HepG2 (cell line): Measurements from ENCODE around the gene CSMD2. TPM values are rescaled to one million over a fixed set of nuclear protein-coding genes. Genes with fewer than 3 reads are reported as not detected.

Experiments used
- ATAC-seq: fragments of 200-7000 bp; cut with Tn5 transposase; 3 replicates; pipeline ENCODE4 v1.9.1; 2020; ENCODE audit warnings: mild to moderate bottlenecking, moderate library complexity
- BruUV-seq: library from RNA; stranded (reverse); fragments of 400-500 nt; replicated peaks from 2 replicates; lab custom pipeline; 2021; lab: Mats Ljungman, UMichigan
- CTCF ChIA-PET: fragments of 300-600 bp; formaldehyde crosslinking; extraction: SDS; loops from one replicate; lab custom pipeline; 2021; ENCODE audit warnings: low total read pairs, inconsistent platforms, low intra/inter-chr PET ratio; lab: Yijun Ruan, JAX
- POLR2A ChIA-PET: fragments of 350-600 bp; sonication (Branson Sonifier 250); formaldehyde crosslinking; loops from one replicate; lab custom pipeline; 2020; ENCODE audit warnings: antibody characterized with exemption, inconsistent platforms; lab: Yijun Ruan, JAX
- DNase-seq: peaks from one replicate; pipeline ENCODE4 v3.0.0-alpha.2; 2015; ENCODE audit warnings: low spot score
- FAIRE-seq: peaks from 3 replicates; lab custom pipeline; 2011; peaks lifted over from hg19 to GRCh38; lab: Jason Lieb, UNC
- H2AFZ ChIP-seq: one replicate; pipeline ENCODE4 v1.6.1; 2011; ENCODE audit warnings: low read length, inconsistent platforms
- H3K27ac ChIP-seq: fragments of 300-600 bp; 3 replicates; pipeline ENCODE4 v1.8.0; 2011; ENCODE audit warnings: mixed run types, mild to moderate bottlenecking, mixed read lengths, low read length, inconsistent platforms; ENCODE audit not compliant: insufficient read depth; ENCODE audit errors: extremely low read length
- H3K27me3 ChIP-seq, 2 experiments: fragments of 200-600 bp in 1 of 2; 2 replicates in 1 of 2; 3 replicates in 1 of 2; pipeline versions ENCODE4 v1.6.0 to v1.8.0; 2011; ENCODE audit warnings: low read length in 2 of 2, mild to moderate bottlenecking in 2 of 2, moderate library complexity in 2 of 2, inconsistent platforms in 1 of 2; ENCODE audit not compliant: insufficient read depth in 2 of 2, control insufficient read depth in 1 of 2
- H3K36me3 ChIP-seq, 2 experiments: fragments of 200-600 bp in 1 of 2; replicated peaks in 1 of 2; 2 replicates in 1 of 2; 3 replicates in 1 of 2; pipeline versions ENCODE4 v1.5.1 to v1.8.0; 2011; ENCODE audit warnings: low read length in 2 of 2, inconsistent platforms in 1 of 2; ENCODE audit not compliant: insufficient read depth in 2 of 2, control insufficient read depth in 1 of 2
- H3K4me1 ChIP-seq: 2 replicates; pipeline ENCODE4 v1.5.1; 2012; ENCODE audit warnings: low read length, inconsistent platforms; ENCODE audit not compliant: insufficient read depth
- H3K4me2 ChIP-seq: 2 replicates; pipeline ENCODE4 v1.6.0; 2011; ENCODE audit warnings: low read depth, low read length, inconsistent platforms
- H3K4me3 ChIP-seq, 3 experiments: fragments of 200-600 bp in 1 of 3; sonication (generic), shearing (Covaris generic) in 1 of 3; replicated peaks in 1 of 3; 2 replicates each; pipeline ENCODE4 v1.5.1; 2011 to 2016; ENCODE audit warnings: low read length in 3 of 3, inconsistent platforms in 2 of 3, low read depth in 2 of 3, mild to moderate bottlenecking in 2 of 3, control low read depth in 1 of 3, mixed read lengths in 1 of 3; ENCODE audit not compliant: insufficient read depth in 1 of 3
- H3K79me2 ChIP-seq: one replicate; pipeline ENCODE4 v1.6.1; 2011; ENCODE audit warnings: low read length, inconsistent platforms; ENCODE audit not compliant: insufficient read depth
- H3K9ac ChIP-seq: 2 replicates; pipeline ENCODE4 v1.6.0; 2011; ENCODE audit warnings: mild to moderate bottlenecking, low read depth, low read length, inconsistent platforms; ENCODE audit not compliant: insufficient read depth
- H3K9me3 ChIP-seq: 2 replicates; pipeline ENCODE4 v1.5.1; 2012; ENCODE audit warnings: mild to moderate bottlenecking, low read length
- H4K20me1 ChIP-seq: 2 replicates; pipeline ENCODE4 v1.6.0; 2011; ENCODE audit warnings: inconsistent platforms, mild to moderate bottlenecking, low read length, moderate library complexity; ENCODE audit not compliant: insufficient read depth
- CREM ChIP-seq, 2 experiments: sonication (generic) in 1 of 2; formaldehyde crosslinking in 1 of 2; IDR thresholded peaks; 2 replicates each; pipeline versions ENCODE4 v1.4.0 to v1.6.1; 2016 to 2020; ENCODE audit warnings: antibody characterized with exemption in 1 of 2, mild to moderate bottlenecking in 1 of 2, missing genetic modification reagents in 1 of 2
- DR1 ChIP-seq: sonication (generic); formaldehyde crosslinking; IDR thresholded peaks from 2 replicates; pipeline ENCODE4 v1.8.0; 2021; ENCODE audit warnings: mild to moderate bottlenecking, missing genetic modification reagents, inconsistent platforms
- ELF1 ChIP-seq: sonication (generic); formaldehyde crosslinking; IDR thresholded peaks from 2 replicates; pipeline ENCODE4 v1.4.0; 2020; ENCODE audit warnings: missing genetic modification reagents
- NAIF1 ChIP-seq: sonication (generic); formaldehyde crosslinking; IDR thresholded peaks from 2 replicates; pipeline ENCODE4 v1.5.0; 2020; ENCODE audit warnings: mild to moderate bottlenecking, missing genetic modification reagents, borderline replicate concordance
- RCOR2 ChIP-seq: IDR thresholded peaks from 2 replicates; pipeline ENCODE4 v1.6.1; 2016; ENCODE audit warnings: missing biosample characterization, missing genetic modification reagents
- SOX6 ChIP-seq, 2 experiments: fragments of 450-650 bp in 1 of 2; sonication (generic) in 1 of 2; formaldehyde crosslinking in 1 of 2; IDR thresholded peaks; 2 replicates each; pipeline versions ENCODE4 v1.4.0 to v1.6.1; 2017 to 2020; ENCODE audit warnings: antibody characterized with exemption in 1 of 2, mild to moderate bottlenecking in 1 of 2, missing genetic modification reagents in 1 of 2
- SRSF9 ChIP-seq: fragments of 200-400 bp; formaldehyde crosslinking; IDR thresholded peaks from 2 replicates; pipeline ENCODE4 v1.6.1; 2018; ENCODE audit warnings: borderline replicate concordance, mild to moderate bottlenecking, low read depth, low read length; ENCODE audit not compliant: insufficient read depth, poor library complexity, severe bottlenecking
- ZFYVE20 ChIP-seq: sonication (generic); formaldehyde crosslinking; IDR thresholded peaks from 2 replicates; pipeline ENCODE4 v1.8.0; 2023; ENCODE audit warnings: low read depth, mild to moderate bottlenecking, moderate library complexity, missing genetic modification reagents, borderline replicate concordance
- ZNF264 ChIP-seq: sonication (generic); formaldehyde crosslinking; IDR thresholded peaks from 2 replicates; pipeline ENCODE4 v1.4.0; 2020; ENCODE audit warnings: missing genetic modification reagents
- ZNF484 ChIP-seq: sonication (generic); formaldehyde crosslinking; IDR thresholded peaks from 2 replicates; pipeline ENCODE4 v1.5.1; 2020; ENCODE audit warnings: mild to moderate bottlenecking, low read depth, missing genetic modification reagents, borderline replicate concordance
- WGBS: methylation state at CpG from one replicate; pipeline ENCODE4 v1.1.6; 2017; ENCODE audit warnings: low lambda C conversion rate; 5-methylcytosine and 5-hydroxymethylcytosine counted together
- in situ Hi-C: cut with HindIII; loops from 2 replicates; pipeline ENCODE4 v1.10.0; 2017; ENCODE audit warnings: low pct_unique_long_range_greater_than_20kb; ENCODE audit not compliant: extremely low pct_ligation_motif_present
- intact Hi-C: fragments of 100-400 bp; cut with micrococcal nuclease; formaldehyde crosslinking; loops from one replicate; pipeline ENCODE4 v1.10.0; 2022; ENCODE audit not compliant: unreplicated experiment
- polyA plus RNA-seq, 8 experiments: library from polyadenylated mRNA; depleted of rRNA in 3 of 8; stranded (reverse) in 7 of 8; unstranded in 1 of 8; fragments of >200 nt; fragmentation: Illumina TruSeq in 4 of 8; extraction: Trizol in 4 of 8; gene quantifications; 2 replicates each; pipeline versions ENCODE4 v1.2.1 to v1.2.3, GENCODE V29; 2011 to 2016; ENCODE audit warnings: low read depth in 4 of 8, missing spikeins in 1 of 8, mixed read lengths in 1 of 8; ENCODE audit not compliant: insufficient read depth in 1 of 8
- total RNA-seq, 5 experiments: library from RNA; depleted of rRNA; stranded (reverse); fragments of >200 nt; fragmentation: Illumina TruSeq; extraction: Trizol; gene quantifications; 2 replicates each; pipeline ENCODE4 v1.2.3, GENCODE V29; 2016; ENCODE audit warnings: low read depth in 1 of 5
- TF ChIP-seq, protein P1 (sequence below): sonication (generic); formaldehyde crosslinking; IDR thresholded peaks from 2 replicates; pipeline ENCODE4 v1.4.0; 2020; ENCODE audit warnings: missing genetic modification reagents, borderline replicate concordance
- TF ChIP-seq, protein P2 (sequence below): sonication (generic); formaldehyde crosslinking; IDR thresholded peaks from 2 replicates; pipeline ENCODE4 v1.4.0; 2020; ENCODE audit warnings: missing genetic modification reagents
- TF ChIP-seq, protein P3 (sequence below): sonication (generic); formaldehyde crosslinking; IDR thresholded peaks from 2 replicates; pipeline ENCODE4 v1.8.0; 2022; ENCODE audit warnings: mild to moderate bottlenecking, missing genetic modification reagents, moderate library complexity
- TF ChIP-seq, protein P4 (sequence below): sonication (generic); formaldehyde crosslinking; IDR thresholded peaks from 2 replicates; pipeline ENCODE4 v1.4.0; 2020; ENCODE audit warnings: mild to moderate bottlenecking, missing genetic modification reagents

The CSMD2 gene
- total and polyA plus RNA-seq, 2 of the 13 experiments (the other 11 are each of a cell fraction or from before 2014, with no cell fraction given) = not detected

DNA sequence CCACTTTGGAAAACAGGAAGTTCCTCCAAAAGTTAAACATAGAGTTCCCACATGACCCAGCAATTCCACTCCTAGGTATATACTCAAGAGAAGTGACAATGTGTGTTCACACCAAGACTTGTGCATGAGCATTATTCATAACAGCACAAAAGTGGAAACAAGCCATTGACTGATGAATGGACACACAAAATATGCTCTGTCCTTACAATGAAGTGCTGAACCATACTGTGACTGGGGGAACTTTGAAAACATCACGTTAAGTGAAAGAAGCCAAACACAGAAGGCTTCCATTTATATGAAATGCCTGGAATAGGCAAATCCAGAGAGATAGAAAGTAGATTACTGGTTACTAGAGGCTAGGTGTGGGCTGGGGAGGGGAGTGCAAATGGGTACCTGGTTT, 542.3 kb downstream of the CSMD2 start:
- ATAC-seq = no peak
- DNase-seq = no peak
- no peaks in the 10 kb centered on the region for H3K36me3 ChIP-seq
- no peaks in the 10 kb centered on the region for H3K79me2 ChIP-seq
- POLR2A ChIA-PET = no interaction called here
- no peak overlapping the region for H3K4me2 ChIP-seq
- H3K27me3 ChIP-seq = peaks cover 0 to 19% of the 10 kb centered on the region in 2 experiments; a peak in 4 of 5 replicates
- intact Hi-C loops = no loop called here
- in situ Hi-C loops = no loop called here
- no peak for FAIRE-seq
- TF ChIP-seq, protein P1, sequence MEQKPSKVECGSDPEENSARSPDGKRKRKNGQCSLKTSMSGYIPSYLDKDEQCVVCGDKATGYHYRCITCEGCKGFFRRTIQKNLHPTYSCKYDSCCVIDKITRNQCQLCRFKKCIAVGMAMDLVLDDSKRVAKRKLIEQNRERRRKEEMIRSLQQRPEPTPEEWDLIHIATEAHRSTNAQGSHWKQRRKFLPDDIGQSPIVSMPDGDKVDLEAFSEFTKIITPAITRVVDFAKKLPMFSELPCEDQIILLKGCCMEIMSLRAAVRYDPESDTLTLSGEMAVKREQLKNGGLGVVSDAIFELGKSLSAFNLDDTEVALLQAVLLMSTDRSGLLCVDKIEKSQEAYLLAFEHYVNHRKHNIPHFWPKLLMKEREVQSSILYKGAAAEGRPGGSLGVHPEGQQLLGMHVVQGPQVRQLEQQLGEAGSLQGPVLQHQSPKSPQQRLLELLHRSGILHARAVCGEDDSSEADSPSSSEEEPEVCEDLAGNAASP (CRISPR knock-in tag) = no peak
- TF ChIP-seq, protein P2, sequence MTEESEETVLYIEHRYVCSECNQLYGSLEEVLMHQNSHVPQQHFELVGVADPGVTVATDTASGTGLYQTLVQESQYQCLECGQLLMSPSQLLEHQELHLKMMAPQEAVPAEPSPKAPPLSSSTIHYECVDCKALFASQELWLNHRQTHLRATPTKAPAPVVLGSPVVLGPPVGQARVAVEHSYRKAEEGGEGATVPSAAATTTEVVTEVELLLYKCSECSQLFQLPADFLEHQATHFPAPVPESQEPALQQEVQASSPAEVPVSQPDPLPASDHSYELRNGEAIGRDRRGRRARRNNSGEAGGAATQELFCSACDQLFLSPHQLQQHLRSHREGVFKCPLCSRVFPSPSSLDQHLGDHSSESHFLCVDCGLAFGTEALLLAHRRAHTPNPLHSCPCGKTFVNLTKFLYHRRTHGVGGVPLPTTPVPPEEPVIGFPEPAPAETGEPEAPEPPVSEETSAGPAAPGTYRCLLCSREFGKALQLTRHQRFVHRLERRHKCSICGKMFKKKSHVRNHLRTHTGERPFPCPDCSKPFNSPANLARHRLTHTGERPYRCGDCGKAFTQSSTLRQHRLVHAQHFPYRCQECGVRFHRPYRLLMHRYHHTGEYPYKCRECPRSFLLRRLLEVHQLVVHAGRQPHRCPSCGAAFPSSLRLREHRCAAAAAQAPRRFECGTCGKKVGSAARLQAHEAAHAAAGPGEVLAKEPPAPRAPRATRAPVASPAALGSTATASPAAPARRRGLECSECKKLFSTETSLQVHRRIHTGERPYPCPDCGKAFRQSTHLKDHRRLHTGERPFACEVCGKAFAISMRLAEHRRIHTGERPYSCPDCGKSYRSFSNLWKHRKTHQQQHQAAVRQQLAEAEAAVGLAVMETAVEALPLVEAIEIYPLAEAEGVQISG (CRISPR knock-in tag) = no peak
- TF ChIP-seq SOX6 (IDR thresholded peaks at IDR 0.05) (no peak), SOX6 (CRISPR knock-in tag; IDR thresholded peaks at IDR 0.05) (no peak), ELF1 (CRISPR knock-in tag) (no peak), ZNF264 (CRISPR knock-in tag) (no peak), SRSF9 (no peak), CREM (IDR thresholded peaks at IDR 0.05) (no peak), CREM (CRISPR knock-in tag; IDR thresholded peaks at IDR 0.05) (no peak), ZFYVE20 (no peak), ZNF484 (CRISPR knock-in tag) (no peak), RCOR2 (no peak), DR1 (no peak), NAIF1 (CRISPR knock-in tag) (no peak)
- TF ChIP-seq, protein P3, sequence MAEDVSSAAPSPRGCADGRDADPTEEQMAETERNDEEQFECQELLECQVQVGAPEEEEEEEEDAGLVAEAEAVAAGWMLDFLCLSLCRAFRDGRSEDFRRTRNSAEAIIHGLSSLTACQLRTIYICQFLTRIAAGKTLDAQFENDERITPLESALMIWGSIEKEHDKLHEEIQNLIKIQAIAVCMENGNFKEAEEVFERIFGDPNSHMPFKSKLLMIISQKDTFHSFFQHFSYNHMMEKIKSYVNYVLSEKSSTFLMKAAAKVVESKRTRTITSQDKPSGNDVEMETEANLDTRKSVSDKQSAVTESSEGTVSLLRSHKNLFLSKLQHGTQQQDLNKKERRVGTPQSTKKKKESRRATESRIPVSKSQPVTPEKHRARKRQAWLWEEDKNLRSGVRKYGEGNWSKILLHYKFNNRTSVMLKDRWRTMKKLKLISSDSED = no peak
- TF ChIP-seq, protein P4, sequence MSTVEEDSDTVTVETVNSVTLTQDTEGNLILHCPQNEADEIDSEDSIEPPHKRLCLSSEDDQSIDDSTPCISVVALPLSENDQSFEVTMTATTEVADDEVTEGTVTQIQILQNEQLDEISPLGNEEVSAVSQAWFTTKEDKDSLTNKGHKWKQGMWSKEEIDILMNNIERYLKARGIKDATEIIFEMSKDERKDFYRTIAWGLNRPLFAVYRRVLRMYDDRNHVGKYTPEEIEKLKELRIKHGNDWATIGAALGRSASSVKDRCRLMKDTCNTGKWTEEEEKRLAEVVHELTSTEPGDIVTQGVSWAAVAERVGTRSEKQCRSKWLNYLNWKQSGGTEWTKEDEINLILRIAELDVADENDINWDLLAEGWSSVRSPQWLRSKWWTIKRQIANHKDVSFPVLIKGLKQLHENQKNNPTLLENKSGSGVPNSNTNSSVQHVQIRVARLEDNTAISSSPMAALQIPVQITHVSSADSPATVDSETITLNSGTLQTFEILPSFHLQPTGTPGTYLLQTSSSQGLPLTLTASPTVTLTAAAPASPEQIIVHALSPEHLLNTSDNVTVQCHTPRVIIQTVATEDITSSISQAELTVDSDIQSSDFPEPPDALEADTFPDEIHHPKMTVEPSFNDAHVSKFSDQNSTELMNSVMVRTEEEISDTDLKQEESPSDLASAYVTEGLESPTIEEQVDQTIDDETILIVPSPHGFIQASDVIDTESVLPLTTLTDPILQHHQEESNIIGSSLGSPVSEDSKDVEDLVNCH = no peak
- no peaks in the 10 kb centered on the region for H4K20me1 ChIP-seq
- no peaks in the 10 kb centered on the region for H3K4me1 ChIP-seq
- 0% methylated on average over 1 of the region's 1 CpG for WGBS
- BruUV-seq = no TSS peak
- H3K27ac ChIP-seq = no peak overlapping the region
- H3K9me3 ChIP-seq = no peaks in the 10 kb centered on the region
- CTCF ChIA-PET = no interaction called here
- H3K4me3 ChIP-seq = no peak overlapping the region
- H2AFZ ChIP-seq = no peak overlapping the region
- no peak overlapping the region for H3K9ac ChIP-seq
